WTC11 (cell line): Measurements from ENCODE around the gene PIGV.

ENCODE experiments used
- CBFB ChIP-seq: sonication (generic); formaldehyde crosslinking; IDR thresholded peaks from 2 replicates; pipeline ENCODE4 v1.8.1; 2022; ENCODE audit warnings: mild to moderate bottlenecking, low read depth, missing genetic modification reagents
- CREM ChIP-seq: sonication (generic); formaldehyde crosslinking; IDR thresholded peaks from 2 replicates; pipeline ENCODE4 v1.8.1; 2022; ENCODE audit warnings: mild to moderate bottlenecking, missing genetic modification reagents, moderate library complexity
- NR2C2 ChIP-seq: sonication (generic); formaldehyde crosslinking; IDR thresholded peaks from 2 replicates; pipeline ENCODE4 v1.8.0; 2022; ENCODE audit warnings: mild to moderate bottlenecking, missing genetic modification reagents
- NR3C1 ChIP-seq: sonication (generic); formaldehyde crosslinking; conservative IDR thresholded peaks from 2 replicates; pipeline ENCODE4 v1.8.1; 2023; ENCODE audit warnings: low read depth, mild to moderate bottlenecking, missing genetic modification reagents
- RELA ChIP-seq: sonication (generic); formaldehyde crosslinking; IDR thresholded peaks from 2 replicates; pipeline ENCODE4 v1.8.1; 2022; ENCODE audit warnings: missing genetic modification reagents, mild to moderate bottlenecking, borderline replicate concordance
- SP1 ChIP-seq: sonication (generic); formaldehyde crosslinking; conservative IDR thresholded peaks from 2 replicates; pipeline ENCODE4 v1.8.1; 2022; ENCODE audit warnings: missing genetic modification reagents
- TEAD1 ChIP-seq: sonication (generic); formaldehyde crosslinking; IDR thresholded peaks from 2 replicates; pipeline ENCODE4 v1.8.0; 2022; ENCODE audit warnings: mild to moderate bottlenecking, missing genetic modification reagents
- USF2 ChIP-seq: sonication (generic); formaldehyde crosslinking; IDR thresholded peaks from 2 replicates; pipeline ENCODE4 v1.8.1; 2023; ENCODE audit warnings: mild to moderate bottlenecking, missing genetic modification reagents, moderate library complexity
- ZNF671 ChIP-seq: fragments of 250-450 bp; sonication (Bioruptor Pico); IDR thresholded peaks from 2 replicates; pipeline ENCODE4 v1.8.0; 2021; ENCODE audit warnings: mild to moderate bottlenecking
- TF ChIP-seq, protein P1 (sequence below): fragments of 200-600 bp; IDR thresholded peaks from 2 replicates; pipeline ENCODE4 v1.8.0; 2022; ENCODE audit warnings: antibody characterized with exemption

GRCh38 chr1:26779098-26779668, 8.6 kb upstream of the PIGV start:
- no peak for TF ChIP-seq RELA (CRISPR knock-in tag)
- TF ChIP-seq SP1 (CRISPR knock-in tag): no peak
- TF ChIP-seq, protein P1, sequence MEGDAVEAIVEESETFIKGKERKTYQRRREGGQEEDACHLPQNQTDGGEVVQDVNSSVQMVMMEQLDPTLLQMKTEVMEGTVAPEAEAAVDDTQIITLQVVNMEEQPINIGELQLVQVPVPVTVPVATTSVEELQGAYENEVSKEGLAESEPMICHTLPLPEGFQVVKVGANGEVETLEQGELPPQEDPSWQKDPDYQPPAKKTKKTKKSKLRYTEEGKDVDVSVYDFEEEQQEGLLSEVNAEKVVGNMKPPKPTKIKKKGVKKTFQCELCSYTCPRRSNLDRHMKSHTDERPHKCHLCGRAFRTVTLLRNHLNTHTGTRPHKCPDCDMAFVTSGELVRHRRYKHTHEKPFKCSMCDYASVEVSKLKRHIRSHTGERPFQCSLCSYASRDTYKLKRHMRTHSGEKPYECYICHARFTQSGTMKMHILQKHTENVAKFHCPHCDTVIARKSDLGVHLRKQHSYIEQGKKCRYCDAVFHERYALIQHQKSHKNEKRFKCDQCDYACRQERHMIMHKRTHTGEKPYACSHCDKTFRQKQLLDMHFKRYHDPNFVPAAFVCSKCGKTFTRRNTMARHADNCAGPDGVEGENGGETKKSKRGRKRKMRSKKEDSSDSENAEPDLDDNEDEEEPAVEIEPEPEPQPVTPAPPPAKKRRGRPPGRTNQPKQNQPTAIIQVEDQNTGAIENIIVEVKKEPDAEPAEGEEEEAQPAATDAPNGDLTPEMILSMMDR: no peak
- no peak for TF ChIP-seq TEAD1 (CRISPR knock-in tag)
- TF ChIP-seq NR2C2 (CRISPR knock-in tag): no peak
- TF ChIP-seq USF2: no peak
- TF ChIP-seq ZNF671 (CRISPR knock-in tag): no peak
- TF ChIP-seq CBFB (CRISPR knock-in tag): no peak
- TF ChIP-seq CREM (CRISPR knock-in tag): no peak
- no peak for TF ChIP-seq NR3C1 (CRISPR knock-in tag)
